ACC112 (cell line): ENCODE results near the gene PTPRE.
"Not testable (repeated sequence)": the region's sequence is repeated elsewhere in the genome, so short reads cannot be mapped to it uniquely, and the experiment has no call there.

Experiments
- H2AFZ ChIP-seq: fragments of 200-600 bp; sonication (generic); one replicate; pipeline ENCODE4 v1.6.0; 2017; ENCODE audit warnings: antibody characterized with exemption, low read length; ENCODE audit not compliant: unreplicated experiment
- H3K27ac ChIP-seq: fragments of 200-600 bp; sonication (generic); 2 replicates; pipeline ENCODE4 v1.5.1; 2014; ENCODE audit warnings: low read depth, mild to moderate bottlenecking, antibody characterized with exemption, low read length, moderate library complexity
- H3K27me3 ChIP-seq: fragments of 200-600 bp; sonication (generic); 2 replicates; pipeline ENCODE4 v1.6.1; 2014; ENCODE audit warnings: mild to moderate bottlenecking, antibody characterized with exemption, low read length, moderate library complexity, mixed read lengths; ENCODE audit not compliant: insufficient read depth
- H3K36me3 ChIP-seq: fragments of 200-600 bp; sonication (generic); 2 replicates; pipeline ENCODE4 v1.6.1; 2016; ENCODE audit warnings: mild to moderate bottlenecking, antibody characterized with exemption, low read length, moderate library complexity, mixed read lengths; ENCODE audit not compliant: insufficient read depth
- H3K4me1 ChIP-seq: fragments of 200-600 bp; sonication (generic); one replicate; pipeline ENCODE4 v1.6.1; 2016; ENCODE audit warnings: low read length, mixed read lengths; ENCODE audit not compliant: insufficient read depth, unreplicated experiment, control insufficient read depth
- H3K4me3 ChIP-seq: fragments of 200-600 bp; sonication (generic); 2 replicates; pipeline ENCODE4 v1.5.1; 2014; ENCODE audit warnings: mild to moderate bottlenecking, low read depth, low read length
- H3K79me2 ChIP-seq: fragments of 200-600 bp; sonication (generic); one replicate; pipeline ENCODE4 v1.6.0; 2016; ENCODE audit warnings: low read length; ENCODE audit not compliant: control insufficient read depth, unreplicated experiment, insufficient read depth

PTPRE gene

DNA sequence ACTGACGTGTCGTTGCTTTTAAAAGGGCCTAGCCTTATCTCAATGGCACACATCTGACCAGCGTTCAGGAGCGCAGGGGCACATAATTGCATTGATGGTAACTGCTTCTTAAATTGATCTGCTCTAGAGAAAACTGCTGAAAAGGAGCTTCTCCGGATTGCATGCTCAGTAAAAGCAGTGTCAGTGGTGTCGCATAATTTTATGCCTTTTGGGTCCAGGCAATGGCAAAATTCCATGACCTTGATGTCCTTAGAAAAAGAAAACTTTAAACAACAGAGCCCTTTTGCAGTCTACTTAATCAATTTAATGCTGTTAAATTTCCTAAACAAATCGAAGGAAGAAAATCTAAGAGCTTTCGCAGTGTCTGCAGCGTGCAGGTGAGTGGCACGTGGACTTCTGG is 75.7 kb downstream of the PTPRE start:
- H3K79me2 ChIP-seq, result no peaks in the 10 kb centered on the region
- no peaks in the 10 kb centered on the region for H3K36me3 ChIP-seq
- H3K27ac ChIP-seq, result no peak overlapping the region
- H3K27me3 ChIP-seq, result no peaks in the 10 kb centered on the region
- no peak overlapping the region for H3K4me3 ChIP-seq
- peaks cover 9% of the 10 kb centered on the region for H3K4me1 ChIP-seq
- H2AFZ ChIP-seq, result no peak overlapping the region

DNA sequence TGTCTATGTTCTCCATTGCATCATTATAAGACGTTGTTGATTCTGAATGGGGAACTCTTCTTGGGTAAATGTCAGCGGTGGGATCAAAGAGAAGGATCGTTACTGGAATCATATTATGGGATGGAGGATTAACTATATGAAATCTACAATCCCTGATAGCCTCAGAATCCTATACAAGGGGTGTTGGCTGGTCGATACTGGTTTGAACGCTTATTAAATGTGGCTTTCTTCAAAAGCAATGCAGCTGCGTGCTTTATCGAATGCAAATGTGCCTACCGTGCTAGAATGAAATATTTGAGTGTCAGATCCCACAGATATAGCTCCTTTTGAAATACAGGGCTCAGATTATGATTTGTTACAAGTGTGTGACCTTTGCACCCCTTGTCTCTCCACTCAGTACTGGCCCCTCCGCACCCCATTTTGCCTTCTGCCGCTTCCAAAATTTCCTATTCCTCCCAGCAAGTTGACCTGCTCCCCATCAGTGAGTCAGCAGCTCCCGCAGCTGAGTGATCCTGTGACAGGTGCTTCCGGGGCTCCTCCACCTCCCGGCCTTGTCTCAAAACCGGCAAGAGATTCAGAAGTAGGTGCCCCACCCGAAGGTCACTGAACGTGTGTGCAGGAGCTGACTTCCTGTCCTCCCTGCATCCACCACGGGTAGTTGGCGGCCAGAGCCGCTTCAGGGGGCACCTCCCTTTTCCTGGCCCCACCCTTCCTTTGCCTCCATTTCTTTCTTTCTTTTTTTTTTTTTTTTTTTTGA is 76.6 kb downstream of the PTPRE start:
- H3K27me3 ChIP-seq, result no peaks in the 10 kb centered on the region
- H2AFZ ChIP-seq, result no peak overlapping the region
- no peaks in the 10 kb centered on the region for H3K79me2 ChIP-seq
- H3K36me3 ChIP-seq, result no peaks in the 10 kb centered on the region
- H3K27ac ChIP-seq, result no peak overlapping the region
- no peak overlapping the region for H3K4me3 ChIP-seq
- H3K4me1 ChIP-seq, result no peaks in the 10 kb centered on the region

DNA sequence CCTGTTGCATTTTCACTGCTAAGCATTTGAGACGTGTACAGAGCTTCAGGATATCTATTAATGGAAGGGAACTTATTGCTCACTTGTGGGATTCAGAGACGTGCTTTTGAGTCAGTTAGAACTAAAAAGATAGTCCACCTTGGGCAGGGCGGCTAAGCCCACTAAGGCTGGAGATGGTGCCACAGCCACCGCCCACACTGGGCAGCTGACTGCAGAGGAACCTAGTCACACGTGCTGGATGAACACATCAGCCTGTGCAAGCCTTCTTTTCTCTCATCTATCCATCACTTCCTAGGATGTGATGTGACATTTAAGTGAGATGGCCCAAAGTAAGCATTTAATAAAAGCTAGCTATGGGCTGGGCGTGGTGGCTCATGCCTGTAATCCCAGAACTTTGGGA is 78.0 kb downstream of the PTPRE start:
- Histone ChIP-seq H3K4me3 (no peak overlapping the region), H3K27me3 (no peaks in the 10 kb centered on the region), H3K4me1 (peaks cover 12% of the 10 kb centered on the region), H3K79me2 (no peaks in the 10 kb centered on the region), H2AFZ (no peak overlapping the region), H3K27ac (no peak overlapping the region), H3K36me3 (no peaks in the 10 kb centered on the region)

DNA sequence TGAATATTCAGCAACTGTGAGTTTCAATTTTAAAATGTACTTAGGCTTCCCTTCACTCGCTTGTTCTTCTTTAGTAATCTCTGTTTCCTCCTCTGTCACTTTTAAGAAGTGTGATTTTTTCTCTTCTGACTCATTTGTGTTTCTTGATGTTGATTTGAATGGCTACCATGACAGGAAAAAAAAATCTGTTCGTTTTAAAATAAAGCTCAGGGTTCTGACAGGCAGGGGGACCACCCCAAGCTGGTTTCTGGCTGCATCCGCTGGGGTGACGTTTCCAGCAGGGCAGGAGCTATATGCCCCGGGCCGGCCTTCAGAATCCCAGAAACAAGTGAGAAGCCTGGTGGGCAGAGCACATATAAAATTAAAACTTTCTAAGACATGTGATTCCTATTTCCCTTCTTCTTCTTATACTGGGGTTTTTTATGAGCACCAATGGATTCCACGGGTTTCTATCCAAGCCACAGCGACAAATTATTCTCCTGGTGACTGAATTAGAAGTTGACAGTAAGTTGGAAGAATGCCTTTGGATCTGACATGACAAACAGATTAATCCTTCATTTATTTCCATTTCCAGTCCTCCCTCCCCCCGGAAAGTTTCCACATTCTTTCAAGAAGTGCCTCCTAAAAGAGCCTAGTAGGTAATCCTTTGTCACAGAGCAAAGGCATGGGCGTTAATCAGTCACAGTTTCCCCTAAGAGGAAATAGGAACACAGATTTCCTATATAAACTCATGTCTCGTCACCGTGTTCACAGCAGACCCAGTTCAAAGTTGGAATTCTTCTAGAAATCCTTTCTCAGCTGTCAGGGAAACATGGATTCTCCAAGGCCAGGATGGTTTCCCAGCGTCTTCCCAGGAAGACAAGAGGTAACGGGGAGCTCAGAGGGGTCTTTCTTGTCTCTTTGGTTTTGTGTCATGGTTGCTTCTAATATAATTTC is 79.9 kb downstream of the PTPRE start:
- Histone ChIP-seq H3K79me2 (no peaks in the 10 kb centered on the region), H2AFZ (no peak overlapping the region)

DNA sequence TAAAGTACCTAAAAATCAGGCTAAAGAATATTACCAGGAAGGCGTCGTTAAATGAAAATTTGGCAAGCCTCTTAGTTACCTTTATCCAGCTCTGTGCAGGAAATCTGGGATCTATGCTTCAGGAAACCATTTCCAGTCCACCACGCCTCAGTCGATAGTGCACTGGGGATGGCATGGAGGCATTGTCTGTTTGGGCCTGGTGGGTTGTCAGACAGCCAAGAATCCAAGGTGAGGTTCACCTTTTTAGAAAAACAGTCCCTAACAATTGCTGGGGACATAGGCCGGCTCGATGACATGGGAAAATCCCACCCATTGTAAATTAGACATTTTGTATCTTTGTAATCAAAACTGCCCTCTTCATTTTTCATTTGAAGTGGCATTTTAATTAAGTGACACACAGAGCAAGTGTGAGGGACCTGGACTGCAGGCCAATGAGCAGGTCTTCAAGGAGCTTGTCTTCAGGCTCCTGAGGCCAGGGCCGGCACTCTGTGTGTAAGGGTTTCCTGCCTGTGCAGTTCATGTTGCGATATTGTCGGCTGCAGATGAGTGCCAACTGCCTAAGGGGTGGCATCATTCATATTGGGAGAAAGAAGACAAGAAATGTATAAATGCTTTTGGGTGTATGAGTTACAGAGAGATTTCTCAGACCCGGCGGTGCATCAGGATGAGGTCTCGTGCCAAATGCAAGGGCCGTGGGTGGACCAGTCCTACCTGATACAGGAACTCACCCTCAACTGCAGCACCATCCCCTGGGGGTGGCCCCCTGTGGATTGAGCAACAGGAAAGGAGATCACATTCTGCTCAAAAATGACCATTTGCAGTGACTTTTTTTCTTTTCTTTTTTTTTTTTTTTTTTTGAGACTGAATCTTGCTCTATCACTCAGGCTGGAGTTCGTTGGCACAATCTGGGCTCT is 80.8 kb downstream of the PTPRE start:
- Histone ChIP-seq H3K27ac (no peak overlapping the region), H3K36me3 (no peaks in the 10 kb centered on the region), H2AFZ (no peak overlapping the region), H3K27me3 (no peaks in the 10 kb centered on the region), H3K4me3 (no peak overlapping the region), H3K79me2 (no peaks in the 10 kb centered on the region), H3K4me1 (peaks cover 35% of the 10 kb centered on the region)

More for the DNA sequence above, 79.9 kb downstream of the PTPRE start:
- H3K36me3 ChIP-seq, result no peaks in the 10 kb centered on the region
- no peak overlapping the region for H3K27ac ChIP-seq
- peaks cover 26% of the 10 kb centered on the region for H3K4me1 ChIP-seq
- no peak overlapping the region for H3K4me3 ChIP-seq
- no peaks in the 10 kb centered on the region for H3K27me3 ChIP-seq

DNA sequence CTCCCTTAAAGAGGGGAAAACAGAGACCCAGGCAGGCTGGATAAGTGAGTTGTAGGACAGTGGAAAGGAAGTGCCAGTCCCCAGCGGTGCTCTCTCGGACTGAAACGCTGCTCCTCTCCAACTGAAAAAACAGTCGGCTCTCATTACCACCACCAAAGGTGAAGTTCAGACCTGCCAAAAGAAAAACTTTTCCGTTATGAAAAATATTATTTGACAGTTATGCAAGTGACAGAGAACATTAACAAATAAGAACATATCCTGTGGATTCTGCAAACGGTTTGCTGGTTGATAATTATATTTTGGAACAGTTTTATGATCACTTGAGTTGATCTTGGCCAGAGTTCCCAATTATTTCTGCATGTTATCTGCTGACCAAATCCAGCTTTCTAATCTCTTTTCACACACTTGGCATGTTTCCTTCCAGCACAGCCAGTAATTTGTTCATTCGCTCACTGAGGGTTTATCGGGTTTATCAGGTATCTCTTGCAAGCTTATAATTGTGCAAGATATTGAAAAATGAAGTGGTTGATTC is 82.6 kb downstream of the PTPRE start:
- peak overlapping the region; percentile 95 for H3K27ac ChIP-seq

DNA sequence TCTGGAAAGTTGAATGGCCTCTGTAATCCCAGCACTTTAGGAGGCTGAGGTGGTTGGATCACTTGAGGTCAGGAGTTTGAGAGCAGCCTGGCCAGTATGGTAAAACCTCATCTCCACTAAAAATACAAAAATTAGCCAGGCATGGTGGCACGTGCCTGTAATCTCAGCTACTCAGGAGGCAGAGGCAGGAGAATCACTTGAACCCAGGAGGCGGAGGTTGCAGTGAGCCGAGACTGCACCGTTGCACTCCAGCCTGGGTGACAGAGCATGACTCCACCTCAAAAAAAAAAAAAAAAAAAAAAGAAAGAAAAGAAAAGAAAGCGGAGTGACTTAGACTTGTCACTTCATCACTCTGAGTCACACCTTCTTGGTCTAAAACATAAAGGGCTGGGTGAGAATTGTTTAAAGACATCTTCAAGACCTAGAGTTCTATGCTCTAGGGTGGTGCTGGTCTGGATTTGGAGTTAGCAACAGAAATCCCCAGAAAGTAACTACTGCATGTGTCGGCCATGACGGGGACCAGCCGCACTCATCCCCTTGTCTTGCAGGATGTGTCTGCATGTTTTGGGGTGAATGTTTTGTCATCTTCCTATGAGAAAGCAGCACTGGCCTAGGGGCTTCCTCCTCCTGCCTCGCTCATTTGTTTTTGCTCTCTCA is 83.4 kb downstream of the PTPRE start:
- Histone ChIP-seq H2AFZ (peak overlapping the region; percentile 79), H3K27ac (peak overlapping the region; percentile 95)

More for the DNA sequence above, 82.6 kb downstream of the PTPRE start:
- no peak overlapping the region for H3K4me3 ChIP-seq
- no peaks in the 10 kb centered on the region for H3K36me3 ChIP-seq
- no peak overlapping the region for H2AFZ ChIP-seq
- H3K27me3 ChIP-seq, result no peaks in the 10 kb centered on the region
- H3K4me1 ChIP-seq, result peaks cover 35% of the 10 kb centered on the region
- H3K79me2 ChIP-seq, result no peaks in the 10 kb centered on the region

DNA sequence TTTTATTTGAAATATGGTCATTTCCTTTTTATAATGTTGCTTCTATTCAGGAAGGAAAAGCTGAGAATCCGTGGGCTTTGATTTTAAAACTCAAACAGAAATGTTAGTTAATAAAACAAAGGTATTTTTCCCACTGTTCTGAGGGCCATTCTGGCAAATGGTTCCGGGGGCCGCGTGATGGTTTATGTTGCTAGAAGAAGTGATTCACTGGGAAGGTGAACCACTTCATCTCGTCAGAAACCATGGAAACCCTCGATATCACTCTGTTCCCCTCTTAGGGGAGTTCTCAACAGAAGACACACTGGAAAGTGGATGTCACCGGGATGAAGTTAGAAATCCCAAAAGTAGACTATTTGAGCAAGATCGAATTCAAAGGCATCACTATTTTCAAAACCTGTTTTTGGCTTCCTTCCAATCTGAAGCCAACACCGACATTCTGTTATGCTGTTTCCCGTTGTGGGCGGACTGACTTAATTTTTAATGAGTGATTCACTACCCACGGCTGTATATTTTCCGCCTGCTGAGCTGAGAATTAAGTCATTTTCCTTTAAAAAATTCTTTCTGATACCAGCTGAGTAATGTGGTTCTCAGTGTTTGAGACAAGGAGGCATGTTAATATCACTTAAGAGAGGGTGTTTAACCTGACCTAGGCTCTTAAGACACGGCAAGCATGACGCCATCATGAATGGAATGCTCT is 84.1 kb downstream of the PTPRE start:
- peak overlapping the region; percentile 43 for H3K4me3 ChIP-seq
- no peaks in the 10 kb centered on the region for H3K79me2 ChIP-seq
- peak overlapping the region; percentile 51 for H2AFZ ChIP-seq
- H3K27me3 ChIP-seq, result no peaks in the 10 kb centered on the region
- no peaks in the 10 kb centered on the region for H3K36me3 ChIP-seq
- peaks cover 35% of the 10 kb centered on the region for H3K4me1 ChIP-seq
- peak overlapping the region; percentile 95 for H3K27ac ChIP-seq

More for the DNA sequence above, 83.4 kb downstream of the PTPRE start:
- Histone ChIP-seq H3K4me1 (peaks cover 35% of the 10 kb centered on the region), H3K4me3 (peak overlapping the region; percentile 43; the same call in 1 of the 2 replicates)
- not testable (repeated sequence) for H3K27me3 ChIP-seq, H3K79me2 ChIP-seq, H3K36me3 ChIP-seq

DNA sequence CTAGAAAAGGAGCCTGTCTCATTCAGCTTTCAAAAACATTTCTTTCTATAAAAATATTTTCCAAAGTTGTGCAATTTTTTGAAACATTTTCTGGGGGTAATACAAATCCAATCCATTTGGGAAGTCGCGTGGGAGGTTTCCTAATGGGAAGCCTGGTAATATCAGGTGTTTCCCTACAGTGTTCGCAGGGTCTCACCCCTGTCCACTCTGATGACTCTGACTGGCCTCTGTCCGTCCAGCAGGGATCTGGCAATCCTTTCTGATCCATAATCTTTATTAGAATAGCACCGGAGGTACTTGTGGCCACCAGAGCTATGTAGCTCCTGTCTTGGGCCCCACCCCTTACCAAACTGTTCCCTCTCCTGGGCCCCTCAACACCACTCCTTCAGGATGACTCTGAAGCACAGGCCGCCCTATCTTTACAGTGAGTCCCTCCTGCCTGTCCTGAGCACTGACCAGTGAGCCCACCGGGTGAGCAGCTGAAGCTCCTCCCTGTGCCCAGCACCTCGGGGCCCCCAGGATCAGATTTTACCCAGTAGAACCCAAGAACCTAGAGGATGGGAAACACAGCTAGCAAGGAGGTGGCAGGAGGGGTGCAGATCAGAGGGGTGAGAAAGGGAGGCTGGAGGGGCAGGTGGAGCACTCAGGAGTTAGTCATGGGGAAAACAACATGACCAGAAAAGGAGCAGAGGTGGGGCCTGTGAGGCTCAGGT is 84.8 kb downstream of the PTPRE start:
- Histone ChIP-seq H3K4me3 (peak overlapping the region; percentile 43; the same call in 1 of the 2 replicates), H3K36me3 (no peaks in the 10 kb centered on the region), H3K79me2 (no peaks in the 10 kb centered on the region), H2AFZ (no peak overlapping the region), H3K4me1 (peaks cover 35% of the 10 kb centered on the region), H3K27ac (peak overlapping the region; percentile 95), H3K27me3 (no peaks in the 10 kb centered on the region)
